Tibial artery (tissue), 4 donors: ENCODE measurements around the gene MSH6.

Source experiments
- DNase-seq, 2 donors: peaks; one replicate each; pipeline ENCODE4 v3.0.0-alpha.2; 2019
- H3K27ac ChIP-seq, 2 donors: fragments of 200-600 bp; sonication (generic) in 1 of 2; 1 replicate in 1 of 2; 2 replicates in 1 of 2; pipeline ENCODE4 v1.5.1; 2018 to 2019; ENCODE audit warnings: mild to moderate bottlenecking in 1 of 2
- H3K27me3 ChIP-seq, 2 donors: fragments of 200-600 bp; sonication (generic) in 1 of 2; one replicate each; pipeline versions ENCODE4 v1.5.1 to v1.6.0; 2016 to 2019
- H3K36me3 ChIP-seq, 3 donors: fragments of 200-600 bp; sonication (generic) in 2 of 3; one replicate each; pipeline ENCODE4 v1.5.1; 2016 to 2019; ENCODE audit warnings: mild to moderate bottlenecking in 2 of 3
- H3K4me1 ChIP-seq, 4 donors: fragments of 200-600 bp; sonication (generic) in 2 of 4; 1 replicate in 3 of 4; 2 replicates in 1 of 4; pipeline ENCODE4 v1.5.1; 2016 to 2019
- H3K4me3 ChIP-seq, 2 donors: fragments of 200-600 bp; sonication (generic) in 1 of 2; 1 replicate in 1 of 2; 2 replicates in 1 of 2; pipeline ENCODE4 v1.5.1; 2018 to 2019; ENCODE audit warnings: mild to moderate bottlenecking in 2 of 2
- H3K9me3 ChIP-seq, 3 donors: fragments of 200-600 bp; sonication (generic) in 1 of 3; one replicate each; pipeline ENCODE4 v1.5.1; 2016 to 2019
- CTCF ChIP-seq, 2 experiments: fragments of 200-600 bp in 1 of 2; fragments of 450-650 bp in 1 of 2; IDR thresholded peaks; one replicate each; pipeline ENCODE4 v1.5.1; 2017 to 2019; ENCODE audit warnings: antibody characterized with exemption in 2 of 2, mild to moderate bottlenecking in 1 of 2, moderate library complexity in 1 of 2
- intact Hi-C: fragments of 100-400 bp; cut with DNase I; formaldehyde crosslinking; loops from one replicate; pipeline ENCODE4 v1.15.0; 2023; ENCODE audit warnings: low total_unique reads

Gene MSH6

GRCh38 chr2:47767880-47768609 is 14.9 kb upstream of the MSH6 start:
- intact Hi-C loops, result loop anchor here (2.0 to 10.0 kb wide), 3 partner anchors 329 to 431 kb away; no protein-coding TSS in a partner anchor
- TF ChIP-seq CTCF (IDR thresholded peaks at IDR 0.05), result peak; percentile 92 to 99
- peaks cover 0 to 6% (median 3%) of the 10 kb centered on the region in 4 donors for H3K4me1 ChIP-seq
- H3K36me3 ChIP-seq, result no peaks in the 10 kb centered on the region
- DNase-seq, result peak; percentile 43 to 75
- H3K27ac ChIP-seq, result no peak overlapping the region
- no peaks in the 10 kb centered on the region for H3K27me3 ChIP-seq
- H3K9me3 ChIP-seq, result no peaks in the 10 kb centered on the region
- H3K4me3 ChIP-seq, result no peak overlapping the region

- Histone ChIP-seq H3K4me3 (no peak overlapping the region), H3K9me3 (no peaks in the 10 kb centered on the region), H3K27ac (no peak overlapping the region), H3K4me1 (peaks cover 0 to 6% (median 3%) of the 10 kb centered on the region in 4 donors), H3K27me3 (no peaks in the 10 kb centered on the region), H3K36me3 (no peaks in the 10 kb centered on the region)
- intact Hi-C loops, result loop anchor here (5.0 to 10.0 kb wide), 2 partner anchors 335 to 432 kb away; no protein-coding TSS in a partner anchor
- no peak for TF ChIP-seq CTCF (IDR thresholded peaks at IDR 0.05)
- DNase-seq, result no peak
Observed at GRCh38 chr2:47769318-47769717, 13.6 kb upstream of the MSH6 start.

GRCh38 chr2:47771211-47771610 is 11.7 kb upstream of the MSH6 start:
- H3K4me3 ChIP-seq, result no peak overlapping the region
- no peaks in the 10 kb centered on the region for H3K36me3 ChIP-seq
- TF ChIP-seq CTCF (IDR thresholded peaks at IDR 0.05), result no peak
- no peaks in the 10 kb centered on the region for H3K9me3 ChIP-seq
- peaks cover 0 to 6% (median 3%) of the 10 kb centered on the region in 4 donors for H3K4me1 ChIP-seq
- H3K27ac ChIP-seq, result no peak overlapping the region
- intact Hi-C loops, result no loop called here
- no peak for DNase-seq
- H3K27me3 ChIP-seq, result no peaks in the 10 kb centered on the region

GRCh38 chr2:47772343-47772742 is 10.6 kb upstream of the MSH6 start:
- H3K9me3 ChIP-seq, result no peaks in the 10 kb centered on the region
- no peak overlapping the region for H3K27ac ChIP-seq
- peaks cover 0 to 6% (median 3%) of the 10 kb centered on the region in 4 donors for H3K4me1 ChIP-seq
- no peaks in the 10 kb centered on the region for H3K36me3 ChIP-seq
- TF ChIP-seq CTCF (IDR thresholded peaks at IDR 0.05), result no peak
- H3K4me3 ChIP-seq, result no peak overlapping the region
- H3K27me3 ChIP-seq, result no peaks in the 10 kb centered on the region
- intact Hi-C loops, result no loop called here
- DNase-seq, result no peak

- intact Hi-C loops, result no loop called here
- Histone ChIP-seq H3K27ac (no peak overlapping the region), H3K9me3 (no peaks in the 10 kb centered on the region), H3K36me3 (no peaks in the 10 kb centered on the region), H3K27me3 (no peaks in the 10 kb centered on the region), H3K4me3 (no peak overlapping the region), H3K4me1 (no peaks in the 10 kb centered on the region)
- TF ChIP-seq CTCF (IDR thresholded peaks at IDR 0.05), result no peak
- no peak for DNase-seq
Observed at GRCh38 chr2:47774567-47774966, 8.4 kb upstream of the MSH6 start.
